GM10266 (cell line): Measurements from ENCODE around the gene CDC14B.

Experiments used
- DNase-seq: peaks from one replicate; pipeline ENCODE4 v3.0.0; 2012; ENCODE audit errors: extremely low spot score
- TF ChIP-seq, protein P1 (sequence below): IDR thresholded peaks from 2 replicates; pipeline ENCODE4 v1.5.1; 2012; ENCODE audit warnings: mild to moderate bottlenecking, low read depth; ENCODE audit not compliant: control insufficient read depth, insufficient read depth; ENCODE audit errors: missing control alignments

The CDC14B gene

DNA sequence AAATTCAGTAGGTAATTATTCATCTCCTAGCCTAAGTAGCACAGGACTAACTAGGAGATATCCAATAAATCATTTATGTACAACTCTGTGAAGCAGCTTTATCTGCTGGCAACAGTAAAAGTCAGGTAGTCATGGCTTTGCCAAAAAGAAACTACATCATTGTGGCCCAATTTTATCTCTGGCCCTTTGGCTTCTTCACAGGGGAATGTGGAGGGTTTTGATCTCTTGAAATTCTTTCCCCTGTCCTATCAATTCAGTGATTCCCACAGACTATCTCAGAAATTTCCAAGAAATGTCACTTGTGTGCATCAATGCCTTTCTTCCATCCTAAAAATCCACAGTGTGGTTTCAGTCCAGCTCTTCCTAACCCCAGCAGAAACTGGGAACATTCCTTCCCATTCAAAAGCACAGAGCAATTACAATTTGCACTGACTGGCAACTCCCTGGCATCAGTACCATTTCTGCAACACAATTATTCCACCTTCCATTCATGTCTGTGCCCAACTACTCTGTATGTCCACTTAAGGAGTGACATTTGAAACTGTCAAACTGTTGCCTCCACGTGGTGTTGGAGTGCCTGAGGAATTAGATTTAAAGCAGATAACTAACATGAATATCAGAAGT, 6.6 kb downstream of the CDC14B start:
- DNase-seq = no peak
- TF ChIP-seq, protein P1, sequence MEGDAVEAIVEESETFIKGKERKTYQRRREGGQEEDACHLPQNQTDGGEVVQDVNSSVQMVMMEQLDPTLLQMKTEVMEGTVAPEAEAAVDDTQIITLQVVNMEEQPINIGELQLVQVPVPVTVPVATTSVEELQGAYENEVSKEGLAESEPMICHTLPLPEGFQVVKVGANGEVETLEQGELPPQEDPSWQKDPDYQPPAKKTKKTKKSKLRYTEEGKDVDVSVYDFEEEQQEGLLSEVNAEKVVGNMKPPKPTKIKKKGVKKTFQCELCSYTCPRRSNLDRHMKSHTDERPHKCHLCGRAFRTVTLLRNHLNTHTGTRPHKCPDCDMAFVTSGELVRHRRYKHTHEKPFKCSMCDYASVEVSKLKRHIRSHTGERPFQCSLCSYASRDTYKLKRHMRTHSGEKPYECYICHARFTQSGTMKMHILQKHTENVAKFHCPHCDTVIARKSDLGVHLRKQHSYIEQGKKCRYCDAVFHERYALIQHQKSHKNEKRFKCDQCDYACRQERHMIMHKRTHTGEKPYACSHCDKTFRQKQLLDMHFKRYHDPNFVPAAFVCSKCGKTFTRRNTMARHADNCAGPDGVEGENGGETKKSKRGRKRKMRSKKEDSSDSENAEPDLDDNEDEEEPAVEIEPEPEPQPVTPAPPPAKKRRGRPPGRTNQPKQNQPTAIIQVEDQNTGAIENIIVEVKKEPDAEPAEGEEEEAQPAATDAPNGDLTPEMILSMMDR = no peak

DNA sequence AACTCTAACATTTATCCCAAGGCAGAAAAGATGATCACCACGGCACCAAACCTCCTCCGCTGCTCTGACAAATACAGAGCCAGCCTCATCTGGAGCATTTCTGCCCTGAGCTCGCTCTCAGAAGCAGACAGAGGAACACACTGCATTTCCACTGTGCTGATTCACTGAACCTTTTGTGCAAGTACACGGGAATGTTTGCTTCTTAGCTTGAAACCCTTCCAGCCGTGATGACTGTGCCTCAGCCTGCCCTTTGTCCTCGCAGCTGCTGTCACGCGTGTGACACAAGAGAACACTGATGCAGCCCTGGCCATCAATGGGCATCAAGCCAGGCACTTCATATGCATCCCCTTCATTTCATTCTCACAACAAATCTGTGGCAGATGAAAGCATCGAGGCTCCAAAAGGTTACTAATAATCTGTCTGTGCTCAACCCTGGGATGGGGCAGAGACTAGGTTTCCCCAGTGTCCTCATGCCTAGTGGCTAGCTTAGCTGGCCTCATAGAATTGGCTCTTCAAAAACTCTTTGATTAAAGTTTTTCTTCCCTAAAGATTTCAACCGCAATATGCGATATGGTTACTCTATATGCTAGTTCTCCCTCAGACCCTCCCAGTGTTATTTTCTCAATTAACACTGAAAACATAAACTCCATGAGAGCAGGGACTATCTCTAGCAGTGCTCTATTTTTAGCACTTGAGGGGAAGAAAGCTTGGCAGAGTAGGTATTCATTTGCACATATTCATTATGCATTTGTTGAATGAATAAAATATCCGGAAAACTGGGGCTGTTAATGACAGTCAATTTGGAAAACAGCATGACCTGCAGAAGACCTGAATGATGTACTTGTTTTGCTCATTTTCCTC, 7.3 kb downstream of the CDC14B start:
- no peak for DNase-seq
- TF ChIP-seq, protein P1 = no peak

DNA sequence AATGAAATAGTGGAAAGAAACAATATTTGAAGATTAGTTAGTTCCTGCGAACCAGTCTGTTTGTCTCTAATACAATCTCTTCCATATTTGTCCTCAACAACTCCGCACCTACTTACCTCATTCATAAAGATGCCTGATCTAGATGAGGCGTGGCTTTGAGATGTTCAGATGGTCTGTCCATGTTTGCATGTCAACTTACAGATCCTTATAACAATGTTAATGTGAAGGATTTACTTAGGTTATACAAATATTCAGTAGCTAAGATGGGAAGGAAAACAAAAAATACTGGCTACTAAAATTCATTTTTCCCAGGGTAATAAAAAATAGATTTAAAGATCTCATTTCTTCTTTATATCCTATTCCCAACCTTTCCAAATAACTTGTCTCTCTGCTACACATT, 8.3 kb downstream of the CDC14B start:
- TF ChIP-seq, protein P1 = no peak
- DNase-seq = no peak

DNA sequence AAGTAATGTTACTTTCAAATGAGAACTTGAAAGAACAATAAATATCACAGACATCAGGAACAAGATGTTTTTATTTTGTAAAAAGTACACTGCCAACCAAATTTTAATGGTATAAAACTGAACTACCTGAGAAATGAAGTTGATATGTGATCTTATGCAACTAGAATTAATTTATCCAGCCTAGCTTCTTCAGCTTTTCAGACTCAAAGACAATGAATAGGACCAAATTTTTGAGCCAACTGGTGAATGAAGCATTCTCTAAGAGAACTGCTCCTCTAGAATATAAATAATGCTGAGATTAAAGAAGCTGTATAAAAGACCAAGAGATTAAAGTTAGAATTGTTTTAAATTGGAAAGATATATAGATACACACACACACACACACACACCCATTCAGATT, 9.9 kb downstream of the CDC14B start:
- TF ChIP-seq, protein P1 = no peak

DNA sequence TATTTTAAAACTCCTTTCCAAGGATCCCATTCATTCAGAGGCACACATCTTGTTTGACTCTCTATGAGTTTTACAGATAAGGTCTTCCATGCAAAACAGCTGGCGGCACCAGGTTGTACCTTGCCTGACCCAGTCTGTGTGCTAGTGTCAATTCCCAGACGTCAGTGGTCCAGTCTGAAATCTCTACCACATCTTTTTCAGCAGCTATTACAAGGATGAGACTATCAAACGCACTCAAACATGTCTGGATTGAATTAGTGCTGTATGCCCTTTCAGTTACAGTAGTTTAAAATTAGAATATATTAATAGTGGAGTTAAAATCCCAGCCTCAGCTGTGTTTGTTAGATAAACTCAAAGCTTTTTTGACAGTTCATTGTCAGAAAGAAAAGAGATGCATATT, 11.7 kb downstream of the CDC14B start:
- TF ChIP-seq, protein P1 = no peak
- no peak for DNase-seq

More for the DNA sequence above, 9.9 kb downstream of the CDC14B start:
- DNase-seq = no peak

DNA sequence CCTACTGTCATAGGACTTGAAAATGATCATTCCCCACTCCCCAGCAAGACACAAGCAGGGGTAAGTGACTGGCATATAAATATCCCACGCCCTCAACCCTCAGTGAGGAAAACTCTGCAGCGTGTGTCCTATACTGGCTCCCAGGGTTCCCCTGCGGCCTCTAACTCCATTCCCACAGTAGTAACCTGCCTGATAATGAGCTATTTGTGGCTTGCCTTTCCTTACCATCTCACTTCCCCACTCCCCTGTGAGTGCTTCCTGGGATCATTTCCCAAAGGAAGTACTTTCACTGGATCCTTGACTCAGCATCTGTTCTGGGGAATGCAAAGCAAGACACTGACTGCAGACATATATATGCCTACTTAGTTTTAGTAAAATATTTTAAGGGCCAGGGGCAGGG, 14.3 kb downstream of the CDC14B start:
- no peak for DNase-seq
- TF ChIP-seq, protein P1 = no peak

DNA sequence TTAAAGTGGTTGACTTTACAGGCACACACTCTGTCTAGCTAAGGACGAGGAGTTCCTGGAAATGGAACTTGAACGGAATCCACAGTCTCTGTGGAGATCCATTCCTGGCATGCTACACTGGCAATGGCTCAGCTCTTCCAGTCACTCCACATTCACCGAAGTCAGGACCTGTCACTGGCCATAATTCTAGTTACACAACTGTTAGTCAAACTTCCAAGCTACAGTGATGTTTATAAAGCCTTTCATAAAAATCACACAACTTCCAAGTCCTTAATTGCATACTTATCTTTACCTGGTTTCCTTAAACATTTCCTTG, 15.7 kb downstream of the CDC14B start:
- no peak for DNase-seq
- TF ChIP-seq, protein P1 = no peak
